NCI-H2227 treated with DMSO at 0.1 percent for 48 hours (cell line): ENCODE data around the gene MYMK.
"Not testable (repeated sequence)": the region's sequence is repeated elsewhere in the genome, so short reads cannot be mapped to it uniquely, and the experiment has no call there.

Experiments
- DNase-seq: peaks from one replicate; lab custom pipeline; 2025; lab: John Stamatoyannopoulos, UW

The MYMK gene

GRCh38 chr9:133524679-133525228 lies at the start of gene MYMK:
TSS of gene MYMK (minus strand) at chr9:133524959. CDS start at chr9:133524844, 115 bp downstream.
- DNase-seq = no peak

GRCh38 chr9:133573791-133574515 lies 49.2 kb upstream of the MYMK start:
- DNase-seq = no peak

- no peak for DNase-seq
These were observed 48.1 kb upstream of the MYMK start for GRCh38 chr9:133572821-133573361.

GRCh38 chr9:133571896-133572595 lies 47.3 kb upstream of the MYMK start:
- no peak for DNase-seq

GRCh38 chr9:133571391-133571890 lies 46.7 kb upstream of the MYMK start:
- no peak for DNase-seq

GRCh38 chr9:133570691-133571080 lies 45.9 kb upstream of the MYMK start:
- DNase-seq = no peak

- no peak for DNase-seq
These were observed 45.3 kb upstream of the MYMK start for GRCh38 chr9:133569891-133570690.

GRCh38 chr9:133569121-133569785 lies 44.5 kb upstream of the MYMK start:
- no peak for DNase-seq

- DNase-seq = no peak
These were observed 43.4 kb upstream of the MYMK start for GRCh38 chr9:133568186-133568585.

GRCh38 chr9:133566817-133567216 lies 42.1 kb upstream of the MYMK start:
- DNase-seq = no peak

GRCh38 chr9:133566382-133566781 lies 41.6 kb upstream of the MYMK start:
- DNase-seq = no peak

- DNase-seq = no peak
These were observed 39.8 kb upstream of the MYMK start for GRCh38 chr9:133564451-133565116.

- DNase-seq = not testable (repeated sequence)
These were observed 39.1 kb upstream of the MYMK start for GRCh38 chr9:133563814-133564213.

- no peak for DNase-seq
These were observed 38.6 kb upstream of the MYMK start for GRCh38 chr9:133563291-133563796.

GRCh38 chr9:133562611-133563290 lies 38.0 kb upstream of the MYMK start:
- DNase-seq = no peak

GRCh38 chr9:133561976-133562554 lies 37.3 kb upstream of the MYMK start:
- DNase-seq = no peak

- DNase-seq = no peak
These were observed 36.2 kb upstream of the MYMK start for GRCh38 chr9:133560944-133561343.

GRCh38 chr9:133560311-133560710 lies 35.6 kb upstream of the MYMK start:
- DNase-seq = no peak
